Parathyroid adenoma (tissue), 2 donors: ENCODE measurements around the gene CNTNAP1.
A peak's percentile ranks its signal among the peaks of the same experiment; 100 is the strongest.
"Not testable (repeated sequence)": the region's sequence is repeated elsewhere in the genome, so short reads cannot be mapped to it uniquely, and the experiment has no call there.

Experiments used
- H2AFZ ChIP-seq: fragments of 300-600 bp; sonication (generic); one replicate; pipeline ENCODE4 v1.7.0; 2017; ENCODE audit warnings: antibody characterized with exemption, mild to moderate bottlenecking
- H3K27ac ChIP-seq: fragments of 300-600 bp; sonication (generic); one replicate; pipeline ENCODE4 v1.7.0; 2017
- H3K27me3 ChIP-seq: fragments of 300-600 bp; sonication (generic); one replicate; pipeline ENCODE4 v1.7.0; 2017; ENCODE audit warnings: low read length; ENCODE audit not compliant: control insufficient read depth, insufficient read depth
- H3K36me3 ChIP-seq: fragments of 300-600 bp; sonication (generic); one replicate; pipeline ENCODE4 v1.7.0; 2017; ENCODE audit warnings: low read length; ENCODE audit not compliant: control insufficient read depth, insufficient read depth
- H3K4me1 ChIP-seq: fragments of 300-600 bp; sonication (generic); one replicate; pipeline ENCODE4 v1.7.0; 2017; ENCODE audit warnings: control low read depth
- H3K4me2 ChIP-seq: fragments of 300-600 bp; sonication (generic); one replicate; pipeline ENCODE4 v1.7.0; 2017; ENCODE audit warnings: low read length
- H3K4me3 ChIP-seq: fragments of 300-600 bp; sonication (generic); one replicate; pipeline ENCODE4 v1.7.0; 2017; ENCODE audit warnings: low read depth, low read length
- H3K79me2 ChIP-seq: fragments of 300-600 bp; sonication (generic); one replicate; pipeline ENCODE4 v1.7.0; 2017; ENCODE audit warnings: control low read depth
- H3K9ac ChIP-seq: fragments of 300-600 bp; sonication (generic); one replicate; pipeline ENCODE4 v1.7.0; 2017; ENCODE audit warnings: mild to moderate bottlenecking
- H3K9me3 ChIP-seq: fragments of 300-600 bp; sonication (generic); one replicate; pipeline ENCODE4 v1.7.0; 2017; ENCODE audit warnings: low read length; ENCODE audit not compliant: control insufficient read depth
- CTCF ChIP-seq: fragments of 300-600 bp; sonication (generic); IDR thresholded peaks from one replicate; pipeline ENCODE4 v1.7.0; 2017; ENCODE audit warnings: antibody characterized with exemption, mild to moderate bottlenecking
- donor health status: primary hyperparathyroidism.

The CNTNAP1 gene

GRCh38 chr17:42655528-42655927 is 26.8 kb upstream of the CNTNAP1 start:
- Histone ChIP-seq H3K9me3 (no peaks in the 10 kb centered on the region), H3K36me3 (no peaks in the 10 kb centered on the region), H3K4me1 (no peaks in the 10 kb centered on the region), H3K27me3 (no peaks in the 10 kb centered on the region), H3K4me2 (no peak overlapping the region), H2AFZ (no peak overlapping the region), H3K27ac (no peak overlapping the region), H3K9ac (no peak overlapping the region), H3K4me3 (no peak overlapping the region), H3K79me2 (no peaks in the 10 kb centered on the region)
- no peak for TF ChIP-seq CTCF

- Histone ChIP-seq H2AFZ (no peak overlapping the region), H3K9ac (no peak overlapping the region), H3K4me2 (no peak overlapping the region), H3K4me1 (no peaks in the 10 kb centered on the region), H3K79me2 (no peaks in the 10 kb centered on the region), H3K4me3 (no peak overlapping the region), H3K27ac (no peak overlapping the region), H3K9me3 (no peaks in the 10 kb centered on the region), H3K27me3 (no peaks in the 10 kb centered on the region), H3K36me3 (no peaks in the 10 kb centered on the region)
- TF ChIP-seq CTCF: no peak
These were observed 24.3 kb upstream of the CNTNAP1 start for GRCh38 chr17:42657824-42658588.

GRCh38 chr17:42659079-42659931 is 23.0 kb upstream of the CNTNAP1 start, which contains the start of gene TUBG2:
Gene TUBG2 (plus strand): TSS chr17:42659284. CDS start chr17:42659504, 220 bp downstream.
- peak within 1 kb of the TSS; percentile 99 for H3K4me2 ChIP-seq
- H3K9ac ChIP-seq: peak within 1 kb of the TSS; percentile 74
- no peaks in the 10 kb centered on the region for H3K36me3 ChIP-seq
- no peaks in the 10 kb centered on the region for H3K9me3 ChIP-seq
- H2AFZ ChIP-seq: peak within 1 kb of the TSS; percentile 94
- no peaks in the 10 kb centered on the region for H3K79me2 ChIP-seq
- TF ChIP-seq CTCF: no peak
- no peaks in the 10 kb centered on the region for H3K4me1 ChIP-seq
- H3K27me3 ChIP-seq: no peaks in the 10 kb centered on the region
- H3K4me3 ChIP-seq: peak within 1 kb of the TSS; percentile 74
- peak within 1 kb of the TSS; percentile 75 for H3K27ac ChIP-seq

- H3K4me3 ChIP-seq: peak overlapping the region; percentile 74
- H3K9ac ChIP-seq: peak overlapping the region; percentile 74
- H3K36me3 ChIP-seq, H3K4me1 ChIP-seq, H3K79me2 ChIP-seq, H3K27me3 ChIP-seq, H3K9me3 ChIP-seq, H3K27ac ChIP-seq: not testable (repeated sequence)
- H3K4me2 ChIP-seq: peak overlapping the region; percentile 99
- H2AFZ ChIP-seq: peak overlapping the region; percentile 94
These were observed 22.4 kb upstream of the CNTNAP1 start for GRCh38 chr17:42659932-42660274.

- H3K79me2 ChIP-seq: no peaks in the 10 kb centered on the region
- no peaks in the 10 kb centered on the region for H3K4me1 ChIP-seq
- H3K9ac ChIP-seq: no peak overlapping the region
- H3K36me3 ChIP-seq: no peaks in the 10 kb centered on the region
- H3K9me3 ChIP-seq: no peaks in the 10 kb centered on the region
- no peak overlapping the region for H3K27ac ChIP-seq
- no peak overlapping the region for H3K4me2 ChIP-seq
- TF ChIP-seq CTCF: no peak
- no peaks in the 10 kb centered on the region for H3K27me3 ChIP-seq
- no peak overlapping the region for H3K4me3 ChIP-seq
- H2AFZ ChIP-seq: no peak overlapping the region
These were observed 21.5 kb upstream of the CNTNAP1 start for GRCh38 chr17:42660692-42661345.
